GM18951 (cell line): ENCODE data around the gene HIVEP2.
A peak's percentile ranks its signal among the peaks of the same experiment; 100 is the strongest.

Experiments
- POLR2A ChIP-seq: IDR thresholded peaks from 4 replicates; pipeline ENCODE4 v1.6.1; 2011; ENCODE audit warnings: mild to moderate bottlenecking; ENCODE audit not compliant: insufficient read length, insufficient read depth; ENCODE audit errors: extremely low read depth
- in situ Hi-C: fragments of 300-500 bp; cut with MboI; formaldehyde crosslinking; loops from one replicate; pipeline ENCODE4 v1.12.0; 2022; ENCODE audit warnings: low sequenced_read_pairs, mixed read lengths, inconsistent platforms; ENCODE audit not compliant: unreplicated experiment

Gene HIVEP2

GRCh38 chr6:142954844-142955243 is 9.9 kb upstream of the HIVEP2 start:
- no peak for TF ChIP-seq POLR2A

GRCh38 chr6:142953373-142954273 is 8.6 kb upstream of the HIVEP2 start:
- in situ Hi-C loops, result no loop called here
- TF ChIP-seq POLR2A, result no peak

More at GRCh38 chr6:142954844-142955243, 9.9 kb upstream of the HIVEP2 start:
- in situ Hi-C loops, result no loop called here

- in situ Hi-C loops, result no loop called here
- no peak for TF ChIP-seq POLR2A
These were observed 7.6 kb upstream of the HIVEP2 start for GRCh38 chr6:142952614-142953013.

- TF ChIP-seq POLR2A, result no peak
- in situ Hi-C loops, result no loop called here
These were observed 5.3 kb upstream of the HIVEP2 start for GRCh38 chr6:142950291-142950690.

GRCh38 chr6:142947714-142948480 is 2.9 kb upstream of the HIVEP2 start:
- no peak for TF ChIP-seq POLR2A
- in situ Hi-C loops, result no loop called here

GRCh38 chr6:142946924-142947713 is 2.1 kb upstream of the HIVEP2 start:
- peak; percentile 66 for TF ChIP-seq POLR2A
- in situ Hi-C loops, result no loop called here

GRCh38 chr6:142946181-142946923 is 1.4 kb upstream of the HIVEP2 start:
- no peak for TF ChIP-seq POLR2A
- in situ Hi-C loops, result no loop called here

- in situ Hi-C loops, result no loop called here
These were observed 637 bp upstream of the HIVEP2 start for GRCh38 chr6:142945446-142946180.

GRCh38 chr6:142944124-142945048 is 590 bp downstream of the HIVEP2 start:
- in situ Hi-C loops, result no loop called here
- peak; percentile 73 for TF ChIP-seq POLR2A

More at GRCh38 chr6:142945446-142946180, 637 bp upstream of the HIVEP2 start:
- no peak for TF ChIP-seq POLR2A

- in situ Hi-C loops, result no loop called here
- no peak for TF ChIP-seq POLR2A
These were observed 1.3 kb downstream of the HIVEP2 start for GRCh38 chr6:142943711-142944123.

GRCh38 chr6:142942805-142943227 is 2.2 kb downstream of the HIVEP2 start:
- in situ Hi-C loops, result no loop called here
- TF ChIP-seq POLR2A, result no peak
